ENCODE results near the gene STON2.

STON2 gene

GRCh38 chr14:81295958-81296923 is 103.9 kb downstream of the STON2 start:
- DNase-seq, result no peak

GRCh38 chr14:81289516-81289915 is 110.6 kb downstream of the STON2 start:
- DNase-seq, result no peak

- DNase-seq, result no peak
Observed at GRCh38 chr14:81286574-81287370, 113.4 kb downstream of the STON2 start.

- no peak for DNase-seq
Observed at GRCh38 chr14:81285245-81285644, 114.9 kb downstream of the STON2 start.

GRCh38 chr14:81281332-81281731 is 118.8 kb downstream of the STON2 start:
- DNase-seq, result no peak

GRCh38 chr14:81280136-81280791 is 119.9 kb downstream of the STON2 start:
- no peak for DNase-seq

GRCh38 chr14:81277096-81277495 is 123.0 kb downstream of the STON2 start:
- DNase-seq, result no peak

- no peak for DNase-seq
Observed at GRCh38 chr14:81276073-81277069, 123.8 kb downstream of the STON2 start.

GRCh38 chr14:81275305-81276072 is 124.6 kb downstream of the STON2 start:
- DNase-seq, result no peak

GRCh38 chr14:81273961-81274575 is 126.1 kb downstream of the STON2 start:
- DNase-seq, result no peak

- no peak for DNase-seq
Observed at GRCh38 chr14:81273521-81273920, 126.6 kb downstream of the STON2 start.

- DNase-seq, result no peak
Observed at GRCh38 chr14:81272317-81272716, 127.8 kb downstream of the STON2 start.

- no peak for DNase-seq
Observed at GRCh38 chr14:81269979-81270375, 130.1 kb downstream of the STON2 start.

GRCh38 chr14:81269100-81269978 is 130.8 kb downstream of the STON2 start:
- peak; percentile 33 for DNase-seq

- no peak for DNase-seq
Observed at GRCh38 chr14:81268016-81268416, 132.1 kb downstream of the STON2 start.

- no peak for DNase-seq
Observed at GRCh38 chr14:81265636-81266169, 134.4 kb downstream of the STON2 start.

- DNase-seq, result no peak
Observed at GRCh38 chr14:81264671-81265070, 135.5 kb downstream of the STON2 start.

GRCh38 chr14:81263777-81264410 is 136.2 kb downstream of the STON2 start:
- DNase-seq, result no peak

GRCh38 chr14:81261176-81261575 is 138.9 kb downstream of the STON2 start:
- no peak for DNase-seq
